Activated CD8-positive, alpha-beta memory T cell treated with anti-CD3 and anti-CD28 coated beads, Interleukin-2, amount 50 U/mL, for 1 hour (primary cell): Measurements from ENCODE around the gene SUN5.

Source experiments
- DNase-seq: peaks from one replicate; pipeline ENCODE4 v3.0.0-alpha.2; 2020; ENCODE audit errors: extremely low read depth

Gene SUN5

DNA sequence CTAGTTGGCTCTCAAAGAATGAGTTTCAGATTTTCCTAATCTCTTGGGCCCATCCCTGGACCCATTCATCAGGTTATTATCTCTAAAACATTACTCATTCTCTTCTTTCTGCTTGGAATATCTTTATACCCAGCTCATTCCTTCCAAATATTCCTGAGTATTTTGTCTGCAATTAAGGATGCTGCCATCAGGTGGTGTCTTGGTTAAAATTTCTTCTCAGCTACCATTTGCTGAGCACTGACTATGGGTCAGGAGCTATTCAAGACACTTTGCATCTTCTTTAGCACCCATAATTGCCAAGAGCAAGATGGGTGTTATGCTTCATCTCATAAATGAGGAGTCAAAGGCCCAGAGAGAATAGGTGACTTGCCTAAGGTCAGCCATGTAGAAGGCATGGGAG, 8.4 kb downstream of the SUN5 start:
- DNase-seq: no peak

DNA sequence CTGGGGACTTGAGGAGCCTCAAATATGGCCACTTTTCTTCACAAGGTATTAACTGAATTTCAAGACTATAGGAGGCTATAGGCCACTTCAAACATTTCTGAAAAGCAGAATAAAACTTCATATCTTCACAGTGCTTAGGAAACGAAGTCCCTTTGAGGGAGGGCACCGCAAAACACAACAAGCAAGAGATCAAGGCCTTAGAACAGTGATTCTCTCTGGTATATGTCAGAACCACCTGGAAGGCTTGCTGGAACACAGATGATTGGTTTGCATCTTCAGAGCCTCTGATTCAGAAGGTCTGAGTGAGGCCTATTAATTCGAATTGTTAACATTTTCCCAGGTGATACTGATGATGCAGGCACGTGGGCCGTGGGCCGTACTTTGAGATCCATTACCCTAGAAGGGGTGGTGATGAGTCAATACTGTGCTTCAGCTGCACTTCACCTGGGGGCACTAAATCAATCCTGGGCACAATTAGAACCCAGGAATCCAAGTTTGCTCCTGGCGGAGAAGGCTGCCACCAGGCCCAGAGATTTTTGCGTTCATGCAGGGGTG, 10.7 kb downstream of the SUN5 start:
- no peak for DNase-seq

DNA sequence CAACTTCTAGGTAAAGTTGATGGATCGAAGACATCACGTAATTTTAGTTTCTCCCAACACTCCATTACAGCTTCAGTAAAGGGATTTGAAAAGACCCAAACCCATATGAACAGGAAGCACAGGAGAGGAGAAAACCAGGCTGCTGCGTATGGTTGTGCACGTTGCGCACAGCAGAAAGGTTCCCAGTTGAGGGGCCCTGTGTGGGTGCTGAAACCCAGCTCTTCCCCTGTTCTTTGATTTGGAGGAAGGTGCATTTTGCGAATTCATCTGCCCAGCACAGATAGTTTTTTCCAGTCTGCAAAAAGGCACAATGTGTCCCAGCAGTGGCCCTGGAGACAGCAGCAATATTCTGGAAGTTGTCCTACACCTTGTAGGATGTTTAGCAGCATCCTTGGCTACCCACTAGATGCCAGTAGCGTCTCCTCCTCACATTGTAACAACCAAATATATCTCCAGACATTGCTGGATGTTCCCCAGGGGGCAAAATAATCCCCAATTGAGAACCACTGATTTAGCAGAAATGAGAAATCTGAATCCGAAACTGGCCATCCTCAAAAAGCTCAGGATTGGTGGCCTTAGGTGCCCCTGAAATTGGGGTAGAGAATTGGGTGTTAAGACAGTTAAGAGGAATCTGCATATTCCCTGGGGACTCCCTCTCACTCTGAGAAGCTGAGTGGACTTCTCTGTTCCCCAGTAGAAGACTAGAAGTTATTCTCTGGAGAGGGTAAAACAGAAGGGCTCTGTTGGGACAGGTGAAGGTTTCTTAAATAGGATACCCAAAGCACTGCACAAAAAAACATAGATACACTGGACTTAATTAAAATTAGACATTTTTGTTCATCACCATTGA, 12.2 kb downstream of the SUN5 start:
- no peak for DNase-seq

DNA sequence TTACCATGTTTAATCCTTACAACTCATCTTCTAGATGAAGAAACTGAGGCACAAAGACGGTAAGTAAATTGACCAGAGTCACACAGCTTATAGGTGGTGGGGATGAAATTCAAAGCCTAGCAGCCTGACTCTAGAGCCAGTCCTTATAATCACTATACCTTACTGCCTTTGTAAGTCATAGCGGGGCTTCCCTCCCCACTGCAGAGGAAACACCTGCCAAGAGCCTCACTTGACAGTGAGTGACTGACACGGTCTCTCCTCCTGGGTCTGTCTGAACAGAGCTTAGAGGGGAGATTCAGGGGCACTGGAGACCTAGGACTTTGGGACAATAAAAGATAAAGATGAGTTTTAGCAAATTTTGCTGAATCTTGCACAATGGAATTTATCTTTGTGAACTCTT, 12.8 kb downstream of the SUN5 start:
- DNase-seq: no peak

DNA sequence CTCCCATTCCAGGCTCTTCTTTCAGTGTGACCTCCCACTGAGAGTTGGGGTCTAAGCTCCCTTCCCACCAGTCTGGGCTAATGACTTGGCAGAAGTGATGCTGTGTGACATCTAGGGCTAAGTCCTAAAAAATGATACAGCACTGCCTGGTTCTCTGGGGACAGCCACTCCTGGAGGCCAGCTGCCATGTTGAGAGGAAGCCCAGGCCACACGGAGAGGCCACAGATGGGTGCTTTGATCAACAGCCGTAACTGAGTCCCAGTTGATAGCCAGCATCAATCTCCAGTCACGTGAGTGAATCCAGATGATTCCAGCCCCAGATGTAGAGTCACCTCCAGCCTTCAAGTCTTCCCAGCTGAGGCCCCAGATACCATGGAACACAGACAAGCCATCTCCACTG, 13.8 kb downstream of the SUN5 start:
- no peak for DNase-seq

DNA sequence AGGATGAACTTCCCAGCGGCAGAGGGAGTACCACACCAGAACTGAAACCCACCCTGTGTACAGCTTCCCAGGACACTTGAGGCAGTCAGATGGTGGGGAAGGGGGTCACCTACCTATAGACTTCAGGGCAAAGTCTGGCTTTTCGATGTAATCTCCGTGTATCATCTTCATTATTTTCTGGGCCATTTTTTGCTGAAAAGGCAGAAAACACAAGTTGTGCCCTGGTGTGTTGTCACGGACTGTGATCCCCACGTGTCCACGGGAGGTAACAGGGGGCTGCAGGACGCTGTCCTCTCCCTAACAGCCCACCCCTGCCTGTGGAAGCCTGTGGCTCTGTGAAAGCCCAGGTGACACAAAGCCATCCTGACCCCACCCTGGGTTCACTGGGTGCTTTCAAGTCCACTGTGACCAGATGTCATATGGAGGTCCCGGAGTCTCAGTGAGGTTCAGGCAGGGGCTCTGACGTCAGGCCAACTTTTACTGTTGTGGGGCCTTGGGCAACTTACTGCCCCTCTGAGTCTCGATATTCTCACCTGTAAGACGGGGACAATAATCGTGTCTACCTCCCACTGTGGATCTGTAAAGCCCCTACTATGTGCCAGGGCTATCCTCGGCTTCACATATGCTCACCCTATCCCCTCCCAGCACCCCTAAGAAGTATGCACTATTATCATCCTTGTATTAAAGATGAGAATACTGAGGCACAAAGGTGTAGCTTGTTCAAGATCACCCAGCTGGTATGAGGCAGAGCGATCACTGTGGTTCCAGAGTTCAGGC, 14.5 kb downstream of the SUN5 start:
- no peak for DNase-seq

DNA sequence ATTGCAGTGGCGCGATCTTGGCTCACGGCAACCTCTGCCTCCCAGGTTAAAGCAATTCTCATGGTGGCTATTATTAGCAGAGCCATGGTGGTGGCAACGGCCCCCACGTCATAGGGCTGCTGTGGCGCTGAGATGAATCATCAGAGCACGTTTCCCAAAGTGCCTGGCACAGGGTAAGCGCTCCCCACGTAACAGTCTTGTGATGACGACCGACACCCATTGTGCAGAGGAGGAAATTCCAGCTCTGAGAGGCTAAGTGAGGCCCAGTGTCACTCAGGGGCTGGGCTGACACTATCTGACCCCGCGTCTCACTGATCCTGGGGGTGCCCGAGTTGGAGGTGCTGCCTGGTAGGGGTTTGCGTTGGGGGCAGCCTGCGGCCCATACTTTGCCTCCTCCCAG, 16.2 kb downstream of the SUN5 start:
- no peak for DNase-seq

DNA sequence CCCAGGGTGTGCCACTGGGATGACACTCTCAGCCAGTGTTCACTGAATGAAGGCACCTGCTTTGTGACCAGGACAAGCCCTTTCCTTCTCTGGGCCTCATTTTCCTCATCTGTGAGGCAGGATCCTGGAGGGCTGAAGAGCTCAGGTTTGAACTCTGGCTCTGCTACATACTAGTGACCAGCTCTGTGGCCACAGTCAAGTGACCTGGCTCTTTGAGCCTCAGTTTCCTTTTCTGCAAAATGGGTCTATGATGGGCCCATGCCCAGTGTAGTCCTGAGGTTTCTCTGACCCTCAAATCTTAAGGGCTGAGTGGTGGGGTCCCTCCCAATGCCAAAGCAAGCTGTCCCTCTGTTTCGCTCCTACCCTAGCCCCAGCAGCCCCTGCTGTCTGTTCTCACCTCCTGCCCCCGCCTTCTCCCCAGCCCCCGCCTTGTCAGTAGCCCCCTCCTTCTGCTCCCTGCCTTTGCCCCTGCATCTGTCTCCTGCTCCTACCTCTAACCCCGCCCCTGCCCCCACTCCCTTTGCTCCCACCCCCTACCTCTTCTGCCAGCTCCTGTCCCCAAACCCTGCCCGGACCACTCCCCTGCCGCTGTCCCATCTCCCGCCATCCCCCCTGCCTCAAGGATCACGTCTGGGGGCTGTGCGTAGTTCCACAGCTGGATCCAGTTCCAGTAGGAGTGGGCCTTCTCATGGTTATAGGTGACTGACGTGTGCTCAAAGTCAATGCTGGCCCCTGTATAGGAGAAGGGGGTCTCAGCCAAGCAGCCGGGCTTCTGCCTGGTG, 17.0 kb downstream of the SUN5 start:
- no peak for DNase-seq

DNA sequence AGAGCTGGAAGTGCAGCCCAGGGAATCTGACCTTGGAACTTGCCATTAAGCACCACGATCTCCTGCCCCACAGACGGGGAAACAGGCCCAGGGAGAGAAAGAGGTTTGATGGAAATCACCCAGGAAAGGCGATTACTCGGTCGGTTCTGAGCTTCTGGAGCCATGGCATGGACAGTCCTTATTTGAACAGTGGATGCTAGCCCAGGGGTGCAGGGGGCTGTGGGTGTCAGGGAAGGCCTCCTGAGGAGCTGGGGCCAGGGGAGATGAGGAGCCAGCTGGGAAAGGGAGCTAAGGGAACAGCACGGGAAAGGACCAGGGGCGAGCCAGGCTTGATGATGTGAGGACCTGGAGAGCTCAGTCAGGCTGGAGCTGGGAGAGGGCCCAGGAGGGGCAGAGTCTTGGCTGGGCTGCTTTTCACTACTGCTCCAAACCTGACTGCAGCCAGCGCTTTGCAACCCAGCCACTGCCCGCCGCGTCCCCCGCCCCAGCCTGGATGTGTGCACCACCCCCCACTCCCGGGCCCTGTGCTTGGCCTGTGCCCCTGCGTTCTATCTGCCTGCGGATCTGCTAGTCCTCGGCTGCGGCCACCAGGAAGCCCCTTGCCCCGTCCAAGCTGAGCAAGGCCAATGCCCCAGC, 17.8 kb downstream of the SUN5 start:
- no peak for DNase-seq

DNA sequence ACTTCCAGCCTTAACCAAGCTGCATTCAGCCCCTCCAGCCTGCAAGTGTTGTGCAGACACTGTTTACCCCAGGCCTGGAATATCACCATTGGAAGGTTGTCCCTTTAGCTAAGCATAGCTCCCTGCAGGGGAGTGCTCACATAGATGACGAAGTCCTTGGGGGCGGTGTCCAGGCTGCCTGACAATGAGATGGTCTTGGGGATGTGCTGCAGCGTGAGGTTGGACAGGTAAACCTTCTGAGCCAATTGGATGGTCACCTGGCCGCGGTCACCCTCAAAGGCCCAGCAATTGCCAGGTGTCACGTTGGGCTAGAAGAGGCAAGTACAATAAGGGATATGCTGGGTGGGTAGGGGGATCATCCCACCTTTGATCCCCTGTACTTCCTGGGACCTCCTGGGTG, 18.6 kb downstream of the SUN5 start:
- DNase-seq: no peak

DNA sequence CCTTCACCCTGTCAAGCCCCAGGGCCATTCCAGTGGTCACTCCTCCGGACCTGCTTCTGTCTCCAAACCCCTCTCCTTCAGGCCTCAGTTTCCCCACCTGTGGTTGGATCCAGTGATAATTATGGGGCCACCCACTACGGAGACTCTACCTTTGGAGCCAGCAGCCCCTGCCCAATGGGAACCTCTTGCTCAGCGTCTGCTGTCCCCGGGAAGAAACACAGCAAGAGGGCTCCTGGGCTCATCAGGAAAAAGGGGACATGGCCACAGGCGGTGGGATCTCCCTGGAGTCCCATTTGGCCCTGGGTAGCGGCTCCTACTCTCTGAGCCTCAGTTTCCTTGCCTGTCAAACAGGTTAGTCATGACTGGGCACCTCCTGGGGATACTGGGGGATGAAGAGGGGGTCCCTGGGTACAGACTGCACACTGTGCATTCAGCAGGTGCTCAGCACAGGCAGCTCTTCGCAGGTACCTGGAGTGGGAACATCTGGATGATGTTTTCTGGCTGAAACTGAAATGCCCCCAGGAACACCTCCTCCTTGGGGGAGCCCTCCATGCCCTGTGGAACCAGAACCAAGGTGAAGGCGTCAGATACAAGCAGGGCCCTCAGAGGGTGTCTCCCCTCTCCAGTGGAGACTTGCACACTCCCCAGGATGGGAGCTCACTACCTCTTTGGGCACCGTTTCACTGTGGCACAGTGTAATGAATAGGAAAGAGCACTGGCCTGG, 19.4 kb downstream of the SUN5 start:
- no peak for DNase-seq

DNA sequence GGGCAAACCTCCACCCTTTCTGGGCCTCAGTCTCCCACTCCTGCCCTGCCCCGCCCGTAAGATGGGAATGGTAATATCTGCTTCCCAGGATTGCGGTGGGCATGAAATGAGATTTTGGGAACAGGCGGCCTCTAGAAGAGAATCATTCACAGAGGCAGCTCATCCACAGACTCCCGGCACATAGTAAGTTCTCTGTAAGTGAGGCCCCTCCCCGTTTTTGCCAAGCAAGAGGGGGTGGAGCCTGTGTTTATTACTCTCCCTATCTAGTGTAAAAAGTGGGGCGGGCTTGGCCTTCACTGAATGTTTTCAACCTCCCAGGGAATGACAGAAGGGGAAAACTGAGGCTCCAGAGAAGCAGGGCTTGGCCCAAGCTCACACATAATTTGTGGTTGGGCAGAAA, 20.0 kb downstream of the SUN5 start:
- DNase-seq: no peak

DNA sequence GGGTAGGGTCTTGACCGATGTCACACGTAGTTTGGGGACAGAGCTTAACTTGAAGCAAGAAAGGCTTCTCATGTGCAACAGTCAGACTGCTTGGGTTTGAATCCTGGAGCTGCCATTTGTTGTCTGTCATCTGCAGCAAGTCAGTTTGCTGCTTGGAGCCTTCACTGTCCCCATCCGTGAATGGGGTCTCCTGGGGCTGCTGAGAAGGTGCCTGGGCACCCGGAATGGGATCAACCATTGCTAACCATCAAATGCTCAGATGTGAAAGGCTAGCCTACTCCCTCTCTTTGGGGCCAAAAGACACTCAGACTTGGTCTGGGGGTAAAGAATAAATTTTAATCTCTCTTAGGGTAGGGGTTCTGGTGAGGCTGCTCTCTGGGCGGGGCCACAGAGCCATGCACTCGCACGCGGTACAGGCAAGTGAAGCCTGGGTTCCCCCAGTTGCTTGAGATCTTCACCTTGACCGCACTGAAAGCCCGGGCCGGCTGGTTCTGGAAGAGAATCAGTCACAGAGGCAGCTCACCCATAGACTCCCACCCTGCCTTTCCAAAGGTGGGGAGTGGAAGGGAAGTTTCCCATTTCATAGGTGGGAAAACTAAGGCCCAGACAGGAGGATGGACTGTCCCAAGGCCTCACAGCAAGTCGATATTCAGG, 20.6 kb downstream of the SUN5 start:
- no peak for DNase-seq

DNA sequence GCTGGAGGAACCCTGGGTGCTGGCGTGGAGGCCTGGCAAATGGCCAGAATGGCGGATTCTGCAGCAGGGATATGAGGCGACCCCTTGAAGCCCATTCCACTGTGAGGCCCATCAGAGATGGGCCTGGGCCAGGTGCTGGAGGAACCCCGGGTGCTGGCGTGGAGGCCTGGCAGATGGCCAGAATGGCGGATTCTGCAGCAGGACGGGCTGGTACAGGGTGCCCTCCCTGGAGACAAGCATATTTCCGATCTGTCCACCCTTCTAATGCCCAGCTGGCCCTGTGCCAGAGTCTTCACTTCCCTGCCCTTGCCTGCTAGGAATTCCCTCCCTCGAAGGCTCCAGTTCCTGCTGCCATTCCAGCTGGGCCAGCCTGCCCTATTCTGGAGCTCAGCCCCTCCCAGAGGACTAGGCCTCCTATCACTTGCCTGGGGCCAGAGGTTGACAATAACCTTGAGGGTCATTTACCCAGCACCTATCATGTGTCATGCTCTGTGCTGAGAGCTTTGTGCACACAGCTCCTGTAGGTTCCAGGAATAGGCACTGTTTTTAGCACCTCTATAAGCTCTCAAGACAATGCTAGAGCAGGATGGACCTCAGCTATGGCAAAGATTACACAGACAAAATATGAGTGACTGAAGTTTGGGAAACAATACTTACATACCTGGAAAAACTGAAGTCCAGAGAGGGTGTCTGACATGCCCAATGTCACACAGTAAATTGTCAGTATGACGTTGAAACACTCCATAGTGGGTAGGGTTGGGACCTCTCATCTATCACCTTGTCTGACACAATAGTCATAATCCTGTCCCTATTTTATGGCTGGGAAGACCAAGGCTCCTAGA, 21.4 kb downstream of the SUN5 start:
- DNase-seq: no peak

DNA sequence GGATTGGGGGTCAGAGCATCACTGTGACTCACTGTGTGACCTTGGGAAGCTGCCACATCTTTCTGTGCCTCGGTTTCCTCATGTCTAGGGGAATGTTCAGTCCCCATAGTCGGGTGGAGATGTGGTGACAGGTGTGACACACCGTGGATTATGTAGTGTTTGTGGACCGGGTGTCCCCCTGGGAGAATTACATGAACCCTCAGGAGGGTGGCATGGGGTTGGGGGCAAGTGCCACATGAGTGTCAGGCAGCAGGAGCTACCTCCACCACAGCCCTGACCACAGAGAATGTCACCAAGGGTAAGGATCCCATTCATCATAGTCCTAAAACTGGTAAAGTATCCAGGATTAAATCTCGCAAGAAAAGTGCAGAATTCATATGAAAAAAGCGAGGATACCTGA, 23.2 kb downstream of the SUN5 start:
- DNase-seq: no peak

DNA sequence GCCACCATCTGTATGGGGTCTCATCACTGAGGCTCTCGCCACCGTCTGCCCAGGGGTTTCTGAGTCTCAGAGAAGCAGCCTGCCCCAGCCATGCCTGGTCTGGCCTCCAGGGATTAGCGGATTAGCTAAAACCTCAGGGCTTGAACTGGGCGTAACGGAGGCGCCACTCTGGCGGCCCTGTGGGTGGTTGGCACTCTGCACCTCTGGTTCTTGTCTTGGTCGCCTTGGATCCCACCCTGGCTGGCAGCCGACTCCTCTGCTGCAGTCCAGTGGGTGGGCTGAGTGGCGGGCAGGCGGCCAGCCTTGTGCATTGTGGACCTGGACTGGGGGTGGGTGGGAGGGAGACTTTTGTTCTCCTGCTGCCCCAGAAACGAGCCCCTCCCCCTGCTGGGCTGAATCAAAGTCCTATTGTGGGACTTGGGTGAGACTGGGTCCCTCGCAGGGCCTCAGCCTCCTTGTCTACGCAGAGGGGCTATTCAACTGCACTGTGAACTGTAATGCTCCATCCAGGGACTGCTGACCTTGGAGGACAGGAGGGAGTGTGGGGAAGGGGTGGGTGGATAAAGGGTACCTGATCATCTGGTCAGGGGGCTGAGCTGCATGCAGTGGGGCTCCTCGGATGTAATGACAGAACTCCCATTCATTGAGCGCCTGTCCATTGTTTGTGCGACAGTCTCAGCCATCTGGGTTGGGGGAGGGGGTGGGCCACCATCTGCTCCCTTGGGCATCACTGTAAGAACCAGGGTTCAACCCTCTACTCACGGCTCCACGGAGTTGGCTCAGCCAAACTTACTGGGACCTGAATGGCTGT, 23.9 kb downstream of the SUN5 start:
- no peak for DNase-seq

DNA sequence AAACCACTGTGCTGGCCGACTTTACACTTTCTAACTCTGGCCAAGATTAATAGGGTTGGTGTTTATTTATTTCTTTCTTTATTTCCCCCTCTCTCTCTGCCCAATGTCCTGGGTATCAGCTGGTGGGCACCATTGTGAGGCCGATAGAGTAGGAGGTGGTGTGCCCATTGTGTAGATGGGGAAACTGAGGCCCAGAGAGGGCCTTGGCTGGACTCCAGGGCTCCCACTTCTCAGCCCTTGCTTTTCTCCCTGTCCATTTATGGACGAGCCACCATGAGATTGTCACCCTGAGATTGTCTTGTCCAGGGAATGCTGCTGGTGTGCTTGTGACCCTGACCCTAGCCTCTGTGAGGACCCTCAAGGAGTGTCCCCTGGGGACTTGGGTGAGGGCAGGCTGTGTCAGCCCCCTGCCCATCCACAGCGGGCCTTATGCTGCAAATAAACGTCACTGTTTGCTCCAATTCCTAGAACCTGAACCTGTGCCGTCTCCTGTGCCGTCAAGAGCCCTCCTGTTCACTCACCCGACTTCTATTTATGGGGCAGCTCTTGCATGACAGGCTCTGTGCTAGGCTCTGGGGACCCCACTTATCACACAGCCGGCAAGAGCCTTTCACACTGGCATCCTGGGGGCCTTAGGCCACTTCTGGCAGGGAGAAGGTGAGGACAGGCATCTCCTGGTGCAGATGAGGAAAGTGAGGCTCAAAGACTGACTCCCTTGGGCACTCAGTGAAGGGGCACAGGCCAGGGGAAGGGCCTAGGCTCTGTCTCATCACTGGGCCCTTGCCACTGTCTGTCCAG, 24.8 kb downstream of the SUN5 start:
- DNase-seq: no peak

DNA sequence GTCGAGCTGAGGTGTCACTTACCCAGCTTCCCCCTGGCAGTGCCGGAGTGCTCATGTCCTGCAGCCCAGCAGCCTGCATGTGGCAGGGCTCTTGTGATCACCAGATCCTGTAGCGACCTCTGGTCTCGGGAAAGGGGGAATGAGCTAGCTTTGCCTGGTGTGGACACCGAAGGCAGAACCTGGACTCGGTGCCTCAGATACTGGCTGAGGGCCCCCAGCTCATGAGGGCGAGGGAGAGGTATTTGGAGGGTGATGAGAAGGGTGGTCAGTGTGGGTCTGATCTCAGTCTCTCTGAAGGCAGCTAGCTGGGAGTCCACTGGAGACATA, 26.3 kb downstream of the SUN5 start:
- DNase-seq: no peak
